ENCODE results near the gene MALRD1.

MALRD1 gene

DNA sequence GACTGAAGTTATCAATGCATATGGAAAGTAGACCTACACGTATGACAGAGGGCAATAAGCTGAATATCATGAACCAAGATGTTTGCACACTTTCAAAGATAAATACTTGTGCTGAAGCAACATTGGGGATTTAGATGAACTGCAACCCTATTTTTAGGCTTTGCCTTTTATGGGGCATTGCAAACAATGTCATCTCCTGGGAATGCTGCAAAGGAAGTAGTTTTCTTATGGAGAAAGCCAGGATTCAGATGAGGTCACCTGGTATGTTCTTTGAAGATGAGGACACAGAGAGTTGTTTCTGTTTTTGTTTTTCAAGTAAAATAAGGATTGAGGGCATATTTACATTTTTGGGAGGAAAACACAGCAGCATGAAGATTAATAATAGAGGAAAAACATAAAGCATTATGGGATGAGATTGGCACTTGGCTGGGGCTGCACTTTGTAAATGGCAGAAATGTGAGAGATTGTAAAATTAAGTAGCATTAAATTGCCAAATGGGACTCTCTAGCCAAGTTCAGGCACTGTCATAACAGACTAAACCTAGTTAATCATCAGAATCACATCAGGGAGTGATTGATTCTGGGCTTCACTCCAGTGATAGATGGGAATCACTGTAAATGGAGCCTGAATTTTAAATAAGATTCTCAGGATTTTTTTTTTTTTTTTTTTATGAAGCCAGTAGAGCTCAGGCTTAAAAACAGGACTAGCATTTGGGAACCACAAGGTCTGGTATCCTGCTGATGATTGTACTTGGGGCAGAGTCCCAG lies 63.1 kb downstream of the MALRD1 start:
- DNase-seq (ENCODE audit: low read depth in 2 of 2) = no peak

DNA sequence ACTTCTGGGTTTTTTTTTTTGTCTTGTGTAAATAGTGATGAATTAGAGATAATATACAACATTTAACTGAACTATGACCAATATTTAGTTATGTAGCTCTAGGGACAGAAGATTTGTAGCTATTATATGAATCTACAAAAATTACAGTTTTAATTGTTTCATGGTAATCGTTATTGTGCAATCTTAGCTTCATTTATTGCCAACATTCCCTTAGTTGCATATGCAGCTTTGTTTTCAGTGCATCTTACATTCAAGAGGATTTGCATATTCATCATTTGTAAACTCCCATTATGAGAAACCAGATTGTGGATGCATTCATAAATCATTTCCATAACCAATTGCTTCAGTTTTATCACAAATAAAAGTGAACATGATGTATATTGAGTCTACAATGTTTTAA lies 68.8 kb downstream of the MALRD1 start:
- no peak for DNase-seq (ENCODE audit: low read depth in 2 of 2)

- DNase-seq (ENCODE audit: low read depth in 2 of 2) = no peak
These were observed 70.6 kb downstream of the MALRD1 start for GRCh38 chr10:19119191-19119590.

DNA sequence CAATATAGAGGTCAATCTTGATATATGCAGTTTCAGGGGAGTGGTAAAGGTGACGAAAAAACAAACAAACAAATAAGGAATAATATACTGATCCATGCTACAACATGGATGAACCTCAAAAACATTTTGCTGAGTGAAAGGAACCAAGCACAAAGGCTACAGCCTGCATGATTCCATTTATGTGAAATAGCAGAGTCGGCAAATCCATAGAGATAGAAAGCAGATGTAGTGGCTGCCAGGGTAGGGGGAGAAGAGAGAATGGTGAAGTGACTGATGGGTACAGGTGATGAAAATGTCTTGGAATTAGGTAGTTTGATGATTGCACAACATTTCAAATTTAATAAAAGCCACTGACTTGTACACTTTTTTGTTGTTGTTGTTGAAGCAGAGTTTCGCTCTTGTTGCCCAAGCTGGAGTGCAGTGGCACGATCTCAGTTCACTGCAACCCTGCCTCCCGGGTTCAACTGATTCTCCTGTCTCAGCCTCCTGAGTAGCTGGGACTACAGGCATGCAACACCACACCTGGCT lies 71.8 kb downstream of the MALRD1 start:
- DNase-seq (ENCODE audit: low read depth in 2 of 2) = no peak

- no peak for DNase-seq (ENCODE audit: low read depth in 2 of 2)
These were observed 85.4 kb downstream of the MALRD1 start for GRCh38 chr10:19133992-19134391.

- DNase-seq (ENCODE audit: low read depth in 2 of 2) = no peak
These were observed 94.4 kb downstream of the MALRD1 start for GRCh38 chr10:19142967-19143366.

DNA sequence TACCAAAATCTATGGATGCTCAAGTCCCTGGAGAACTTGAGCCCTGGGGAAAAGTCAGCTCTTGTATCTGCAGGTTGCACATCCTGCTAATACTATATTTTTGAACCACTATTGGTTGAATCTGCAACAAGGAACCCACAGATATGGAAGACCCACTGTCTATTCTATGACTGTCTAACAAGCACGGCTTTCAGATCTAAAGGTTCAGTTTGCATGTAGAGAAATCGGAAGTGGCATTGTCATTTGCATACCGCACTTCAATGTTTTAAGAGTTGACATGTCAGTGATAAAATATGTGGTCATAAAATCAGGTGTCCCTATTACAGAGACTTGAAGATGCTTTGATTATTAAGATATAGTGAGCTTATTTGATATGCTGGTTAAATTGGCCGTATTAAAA lies 95.6 kb downstream of the MALRD1 start:
- no peak for DNase-seq (ENCODE audit: low read depth in 2 of 2)

- no peak for DNase-seq (ENCODE audit: low read depth in 2 of 2)
These were observed 105.8 kb downstream of the MALRD1 start for GRCh38 chr10:19154375-19154774.

GRCh38 chr10:19158358-19158757 lies 109.8 kb downstream of the MALRD1 start:
- no peak for DNase-seq (ENCODE audit: low read depth in 2 of 2)

DNA sequence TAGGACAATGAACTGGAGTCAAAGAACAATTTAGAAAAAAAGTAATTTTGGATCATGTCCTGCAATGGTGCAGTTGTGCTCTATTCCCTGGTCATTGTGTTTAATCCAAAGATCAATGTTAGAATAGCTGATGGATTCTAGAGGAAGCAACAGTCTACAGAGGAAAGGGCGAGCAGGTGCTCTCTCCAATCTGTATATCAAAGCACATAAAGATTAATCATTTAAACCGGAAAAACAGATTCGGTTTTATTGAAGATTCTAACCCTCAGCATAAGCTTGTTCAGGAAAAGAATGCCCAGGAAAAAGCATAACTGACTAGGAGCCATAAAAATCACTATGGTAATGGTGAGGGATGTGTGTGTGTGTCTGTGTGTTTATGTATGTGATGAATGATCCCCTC lies 110.3 kb downstream of the MALRD1 start:
- DNase-seq (ENCODE audit: low read depth in 2 of 2) = no peak

DNA sequence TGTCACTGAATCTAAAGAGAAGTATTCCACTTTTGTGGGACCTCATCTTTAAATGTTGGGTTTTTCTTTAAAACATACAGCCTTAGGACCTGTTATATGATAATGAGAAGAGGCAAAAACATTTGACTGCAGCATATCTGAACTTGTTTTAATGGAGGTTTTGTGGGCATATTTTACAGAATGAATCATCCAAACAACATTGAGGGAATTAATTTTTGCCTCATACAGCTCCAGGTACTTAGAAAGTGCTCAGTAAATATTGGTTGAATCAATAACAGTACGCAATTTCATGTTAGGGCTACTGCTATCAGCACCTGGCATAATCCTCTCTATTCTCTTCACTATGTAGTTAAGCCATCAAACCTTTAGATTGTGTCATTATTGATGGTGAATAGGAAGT lies 115.9 kb downstream of the MALRD1 start:
- no peak for DNase-seq (ENCODE audit: low read depth in 2 of 2)

DNA sequence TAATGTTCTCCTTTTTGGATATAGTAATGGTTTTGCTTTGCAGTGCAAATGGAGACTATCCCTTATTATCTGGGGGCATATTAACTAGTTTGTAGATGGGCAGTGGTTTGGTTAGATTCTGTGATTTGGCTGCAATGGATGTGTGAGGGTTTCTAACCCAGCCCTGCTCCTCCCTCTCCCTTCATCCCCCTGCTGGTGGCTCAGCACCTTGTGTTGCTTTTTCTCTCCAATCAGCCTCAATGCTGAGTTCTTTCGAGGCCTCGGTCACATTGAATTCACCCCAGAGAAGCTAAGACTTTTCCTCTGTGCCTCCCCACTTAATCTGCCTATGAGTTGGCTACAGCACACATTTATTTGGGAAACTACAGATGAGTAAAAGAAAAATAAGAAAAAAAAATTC lies 120.0 kb downstream of the MALRD1 start:
- DNase-seq (ENCODE audit: low read depth in 2 of 2) = no peak

- DNase-seq (ENCODE audit: low read depth in 2 of 2) = no peak
These were observed 120.4 kb downstream of the MALRD1 start for GRCh38 chr10:19169041-19169440.

- DNase-seq (ENCODE audit: low read depth in 2 of 2) = no peak
These were observed 121.1 kb downstream of the MALRD1 start for GRCh38 chr10:19169684-19170083.

DNA sequence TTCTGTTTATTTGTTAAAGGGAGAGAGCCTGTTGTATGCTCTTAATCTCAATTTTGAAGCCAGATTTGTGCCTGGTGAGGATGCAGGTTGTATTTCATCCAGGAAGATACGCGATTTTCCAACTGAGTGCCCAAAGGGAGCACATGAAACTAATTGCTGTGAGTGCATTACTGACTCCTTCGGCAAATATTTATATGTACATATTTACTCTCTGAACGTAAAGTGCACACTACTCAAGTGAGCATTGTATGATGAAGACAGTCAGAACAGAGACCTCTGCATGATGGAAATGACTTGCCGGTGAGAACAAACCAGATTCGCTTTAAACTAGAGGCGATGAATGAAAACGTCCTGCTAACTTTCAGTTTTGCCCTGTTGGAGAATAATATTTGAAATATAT lies 130.1 kb downstream of the MALRD1 start:
- DNase-seq (ENCODE audit: low read depth in 2 of 2) = no peak

GRCh38 chr10:19184891-19185290 lies 136.3 kb downstream of the MALRD1 start:
- DNase-seq (ENCODE audit: low read depth in 2 of 2) = no peak

GRCh38 chr10:19194866-19195265 lies 146.3 kb downstream of the MALRD1 start:
- DNase-seq (ENCODE audit: low read depth in 2 of 2) = no peak

- no peak for DNase-seq (ENCODE audit: low read depth in 2 of 2)
These were observed 147.1 kb downstream of the MALRD1 start for GRCh38 chr10:19195698-19196097.

GRCh38 chr10:19200211-19200610 lies 151.6 kb downstream of the MALRD1 start:
- DNase-seq (ENCODE audit: low read depth in 2 of 2) = no peak

GRCh38 chr10:19204246-19204917 lies 155.8 kb downstream of the MALRD1 start:
- DNase-seq (ENCODE audit: low read depth in 2 of 2) = no peak

DNA sequence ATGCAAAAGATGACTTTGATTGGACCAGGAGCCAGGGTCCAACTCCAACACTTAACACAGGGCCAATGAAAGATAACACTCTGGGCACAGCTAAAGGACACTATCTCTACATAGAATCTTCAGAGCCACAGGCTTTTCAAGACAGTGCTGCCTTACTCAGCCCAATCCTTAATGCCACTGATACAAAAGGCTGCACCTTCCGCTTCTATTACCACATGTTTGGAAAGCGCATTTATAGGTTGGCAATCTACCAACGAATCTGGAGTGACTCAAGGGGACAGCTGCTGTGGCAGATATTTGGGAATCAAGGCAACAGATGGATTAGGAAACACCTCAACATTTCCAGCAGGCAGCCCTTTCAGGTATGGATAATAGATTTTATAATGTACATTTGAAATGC lies 160.7 kb downstream of the MALRD1 start:
- DNase-seq (ENCODE audit: low read depth in 2 of 2) = no peak

DNA sequence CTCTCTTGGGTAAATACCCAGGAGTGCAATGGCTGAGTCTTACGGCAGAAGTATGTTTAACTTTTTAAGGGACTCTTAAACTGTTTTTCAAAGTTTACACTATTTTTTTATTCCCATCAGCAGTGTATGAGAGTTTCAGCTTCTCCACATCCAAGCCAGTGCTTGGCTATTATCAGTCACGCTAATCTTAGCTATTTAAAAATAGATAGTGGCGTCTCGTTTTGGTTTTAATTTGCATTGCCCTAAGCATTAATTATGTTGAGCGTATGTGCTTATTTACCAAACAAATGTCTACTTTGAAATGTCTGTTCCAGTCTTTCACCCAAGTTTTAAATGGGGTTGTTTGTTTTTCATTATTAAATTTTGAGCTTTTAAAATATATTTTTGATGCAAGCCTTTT lies 164.0 kb downstream of the MALRD1 start:
- DNase-seq (ENCODE audit: low read depth in 2 of 2) = no peak

DNA sequence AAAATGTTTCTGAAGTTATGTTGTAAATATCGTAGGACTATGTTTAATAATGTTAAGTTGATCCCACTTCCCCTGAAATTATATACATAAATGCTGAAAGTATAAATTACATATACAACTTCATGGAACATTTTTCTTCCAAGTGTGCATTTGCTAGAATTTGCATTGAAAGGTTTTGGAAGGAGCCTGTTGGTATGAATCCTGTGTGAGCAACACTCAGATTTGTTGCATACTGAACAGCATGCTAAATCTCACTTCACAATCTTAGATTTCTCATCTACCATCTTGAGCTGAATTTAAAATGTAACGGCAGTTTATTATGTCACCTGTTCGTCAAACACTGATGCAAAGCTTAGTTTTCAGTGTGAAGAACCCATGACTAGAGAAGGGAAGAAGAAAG lies 172.6 kb downstream of the MALRD1 start:
- DNase-seq (ENCODE audit: low read depth in 2 of 2) = no peak
